Measurements from ENCODE around the gene BACE1-AS.

Gene BACE1-AS

DNA sequence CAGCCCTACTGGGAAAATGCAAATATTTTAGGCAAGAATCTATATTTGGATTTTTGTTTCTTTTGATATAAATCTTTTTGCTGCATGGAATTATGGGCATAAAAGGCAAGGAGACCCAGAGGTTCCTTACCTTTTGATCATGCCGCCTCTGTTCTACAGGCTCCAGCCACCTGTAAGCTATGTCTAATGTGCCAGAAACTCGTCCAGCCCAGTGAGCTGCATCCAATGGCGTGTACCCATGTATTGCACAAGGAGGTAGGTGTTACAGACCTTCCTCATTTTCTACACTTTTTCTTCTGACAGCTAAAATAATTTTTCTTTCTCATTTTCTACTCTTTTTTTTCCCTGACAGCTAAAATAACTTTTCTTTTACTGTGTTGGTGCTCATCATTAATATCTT is 8.2 kb upstream of the BACE1-AS start:
- no peak for DNase-seq
- H3K27me3 ChIP-seq (replicated peaks), result no peaks in the 10 kb centered on the region
- peaks cover 30% of the 10 kb centered on the region for H3K36me3 ChIP-seq (replicated peaks)
- H3K27ac ChIP-seq, result no peak overlapping the region
- TF ChIP-seq, protein P1, sequence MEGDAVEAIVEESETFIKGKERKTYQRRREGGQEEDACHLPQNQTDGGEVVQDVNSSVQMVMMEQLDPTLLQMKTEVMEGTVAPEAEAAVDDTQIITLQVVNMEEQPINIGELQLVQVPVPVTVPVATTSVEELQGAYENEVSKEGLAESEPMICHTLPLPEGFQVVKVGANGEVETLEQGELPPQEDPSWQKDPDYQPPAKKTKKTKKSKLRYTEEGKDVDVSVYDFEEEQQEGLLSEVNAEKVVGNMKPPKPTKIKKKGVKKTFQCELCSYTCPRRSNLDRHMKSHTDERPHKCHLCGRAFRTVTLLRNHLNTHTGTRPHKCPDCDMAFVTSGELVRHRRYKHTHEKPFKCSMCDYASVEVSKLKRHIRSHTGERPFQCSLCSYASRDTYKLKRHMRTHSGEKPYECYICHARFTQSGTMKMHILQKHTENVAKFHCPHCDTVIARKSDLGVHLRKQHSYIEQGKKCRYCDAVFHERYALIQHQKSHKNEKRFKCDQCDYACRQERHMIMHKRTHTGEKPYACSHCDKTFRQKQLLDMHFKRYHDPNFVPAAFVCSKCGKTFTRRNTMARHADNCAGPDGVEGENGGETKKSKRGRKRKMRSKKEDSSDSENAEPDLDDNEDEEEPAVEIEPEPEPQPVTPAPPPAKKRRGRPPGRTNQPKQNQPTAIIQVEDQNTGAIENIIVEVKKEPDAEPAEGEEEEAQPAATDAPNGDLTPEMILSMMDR (IDR thresholded peaks at IDR 0.05; ENCODE audit: low read depth, low read length, missing control alignments), result no peak
- in situ Hi-C loops (cut with HindIII; ENCODE audit: low pct_ligation_motif_present, low sequenced_read_pairs), result no loop called here
- no peak overlapping the region for H3K4me3 ChIP-seq (ENCODE audit: low read depth, low read length)

- DNase-seq, result no peak
- no peaks in the 10 kb centered on the region for H3K27me3 ChIP-seq (replicated peaks)
- no peak overlapping the region for H3K27ac ChIP-seq
- in situ Hi-C loops (cut with HindIII; ENCODE audit: low pct_ligation_motif_present, low sequenced_read_pairs), result no loop called here
- H3K4me3 ChIP-seq (ENCODE audit: low read depth, low read length), result no peak overlapping the region
- TF ChIP-seq, protein P1 (IDR thresholded peaks at IDR 0.05; ENCODE audit: low read depth, low read length, missing control alignments), result no peak
- peaks cover 32% of the 10 kb centered on the region for H3K36me3 ChIP-seq (replicated peaks)
These were observed 7.1 kb upstream of the BACE1-AS start for GRCh38 chr11:117284053-117284452.

DNA sequence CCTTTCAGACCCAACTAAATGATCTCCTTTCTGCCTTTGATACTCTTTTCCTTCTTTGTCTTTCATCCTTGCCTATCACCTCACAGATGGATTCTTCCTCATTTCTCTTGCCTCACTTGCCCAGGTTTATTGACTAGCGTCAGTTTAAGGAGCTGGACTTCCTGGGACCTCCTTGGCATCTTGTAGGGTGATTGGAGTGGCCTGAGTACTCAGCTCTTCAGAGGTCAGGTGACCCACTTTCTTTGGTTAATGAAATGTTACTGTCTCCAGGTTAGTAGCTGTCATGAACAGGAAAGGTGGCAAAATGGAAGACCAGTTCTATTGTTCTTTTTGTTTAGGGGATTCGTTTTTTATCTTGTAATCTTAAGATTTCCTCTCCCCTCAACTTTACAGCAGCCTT is 4.6 kb upstream of the BACE1-AS start:
- DNase-seq, result no peak
- Histone ChIP-seq H3K27ac (no peak overlapping the region), H3K4me3 (ENCODE audit: low read depth, low read length) (no peak overlapping the region), H3K36me3 (replicated peaks) (peaks cover 54% of the 10 kb centered on the region), H3K27me3 (replicated peaks) (no peaks in the 10 kb centered on the region)
- in situ Hi-C loops (cut with HindIII; ENCODE audit: low pct_ligation_motif_present, low sequenced_read_pairs), result no loop called here
- TF ChIP-seq, protein P1 (IDR thresholded peaks at IDR 0.05; ENCODE audit: low read depth, low read length, missing control alignments), result no peak

DNA sequence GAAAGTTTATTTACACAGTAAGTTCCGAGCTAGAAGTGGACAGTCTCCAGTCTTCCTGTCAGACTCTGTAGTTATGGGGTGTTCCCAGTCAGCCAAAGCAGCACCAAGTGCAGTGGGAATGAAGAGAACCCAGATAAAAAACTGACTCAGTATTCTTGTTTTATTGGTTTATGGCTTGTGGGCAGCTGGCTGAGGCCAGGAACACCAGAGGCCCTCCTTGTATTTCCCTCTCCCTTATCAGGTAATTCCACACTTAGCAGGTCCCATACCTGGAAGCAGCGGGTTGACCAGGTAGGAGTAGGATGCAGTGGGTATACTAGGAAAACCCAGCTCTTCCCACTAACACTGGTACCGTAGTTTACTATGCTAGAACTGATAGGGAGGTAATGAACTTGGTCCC is 3.5 kb upstream of the BACE1-AS start:
- Histone ChIP-seq H3K36me3 (replicated peaks) (peaks cover 52% of the 10 kb centered on the region), H3K4me3 (ENCODE audit: low read depth, low read length) (no peak overlapping the region), H3K27me3 (replicated peaks) (no peaks in the 10 kb centered on the region), H3K27ac (no peak overlapping the region)
- in situ Hi-C loops (cut with HindIII; ENCODE audit: low pct_ligation_motif_present, low sequenced_read_pairs), result no loop called here
- DNase-seq, result no peak
- TF ChIP-seq, protein P1 (IDR thresholded peaks at IDR 0.05; ENCODE audit: low read depth, low read length, missing control alignments), result no peak

DNA sequence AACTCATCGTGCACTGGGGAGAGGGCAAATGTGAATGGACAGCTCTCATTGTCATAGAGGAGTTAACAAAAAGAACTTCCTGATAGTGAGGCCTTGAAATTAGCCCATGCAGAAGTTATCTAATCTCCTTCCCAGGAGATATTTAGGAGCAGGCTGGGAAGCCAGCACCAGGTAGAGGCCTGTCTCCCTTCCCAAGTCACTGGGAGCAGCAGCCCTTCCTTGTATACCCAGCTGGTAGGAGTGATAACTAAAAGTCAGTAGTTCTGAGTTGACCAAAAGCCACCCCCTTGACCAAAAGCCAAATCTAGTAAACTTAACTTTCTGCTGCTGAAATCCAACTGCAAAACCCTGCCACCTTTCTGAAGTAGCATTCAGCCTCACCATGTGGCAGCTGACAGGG is 1.4 kb upstream of the BACE1-AS start:
- H3K4me3 ChIP-seq (ENCODE audit: low read depth, low read length), result no peak overlapping the region
- in situ Hi-C loops (cut with HindIII; ENCODE audit: low pct_ligation_motif_present, low sequenced_read_pairs), result no loop called here
- TF ChIP-seq, protein P1 (IDR thresholded peaks at IDR 0.05; ENCODE audit: low read depth, low read length, missing control alignments), result no peak
- H3K36me3 ChIP-seq (replicated peaks), result peaks cover 43% of the 10 kb centered on the region
- DNase-seq, result no peak
- H3K27me3 ChIP-seq (replicated peaks), result no peaks in the 10 kb centered on the region
- no peak overlapping the region for H3K27ac ChIP-seq

- TF ChIP-seq, protein P1 (IDR thresholded peaks at IDR 0.05; ENCODE audit: low read depth, low read length, missing control alignments), result no peak
- peaks cover 29% of the 10 kb centered on the region for H3K36me3 ChIP-seq (replicated peaks)
- in situ Hi-C loops (cut with HindIII; ENCODE audit: low pct_ligation_motif_present, low sequenced_read_pairs), result no loop called here
These were observed 1.5 kb downstream of the BACE1-AS start for GRCh38 chr11:117292616-117293015.

More at GRCh38 chr11:117292616-117293015, 1.5 kb downstream of the BACE1-AS start:
- Histone ChIP-seq H3K27me3 (replicated peaks) (no peaks in the 10 kb centered on the region), H3K27ac (no peak overlapping the region), H3K4me3 (ENCODE audit: low read depth, low read length) (no peak overlapping the region)
- no peak for DNase-seq

Measured in brain microvascular endothelial cell (primary cell).